ENCODE results near the gene MAPK4. TPM values are rescaled to one million over a fixed set of nuclear protein-coding genes. Genes with fewer than 3 reads are reported as not detected.

MAPK4 gene
- total and polyA plus RNA-seq, 2 donors from 2014 or later (not counting 2 experiments from before 2014, with no cell fraction given) = 0.01 TPM; not detected in 1

Other genes with a start within 250 kb of the MAPK4 start
- gene SKA1, start 185.0 kb upstream of the MAPK4 start, total RNA-seq = 26.7 and 29.4 TPM in 2 replicates
- gene SKA1, start 185.0 kb upstream of the MAPK4 start, polyA plus RNA-seq = 12.5 and 16.5 TPM in 2 replicates